ENCODE results near the gene RPL7A.
"Not testable (repeated sequence)": the region's sequence is repeated elsewhere in the genome, so short reads cannot be mapped to it uniquely, and the experiment has no call there.

The RPL7A gene

DNA sequence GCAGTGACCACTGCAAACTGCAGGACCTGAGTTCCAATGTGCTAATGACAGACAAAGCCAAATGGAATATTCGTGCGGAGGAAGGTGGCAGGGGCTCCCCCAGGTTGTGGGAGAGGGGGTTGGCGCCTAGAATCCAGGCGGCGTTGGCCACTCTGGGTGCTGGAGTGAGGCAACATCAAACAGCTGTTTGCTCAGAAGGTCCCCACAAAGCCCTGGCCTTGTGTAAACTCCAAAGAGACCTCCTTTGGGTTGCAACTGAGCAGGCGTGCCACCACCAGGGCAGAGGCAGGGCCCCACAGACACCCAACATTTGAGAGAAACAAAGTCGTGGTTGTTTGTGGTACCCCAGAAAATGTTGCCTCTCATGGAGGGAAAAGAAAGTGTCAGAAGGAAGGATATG, 42.7 kb downstream of the RPL7A start:
- no peak for DNase-seq

DNA sequence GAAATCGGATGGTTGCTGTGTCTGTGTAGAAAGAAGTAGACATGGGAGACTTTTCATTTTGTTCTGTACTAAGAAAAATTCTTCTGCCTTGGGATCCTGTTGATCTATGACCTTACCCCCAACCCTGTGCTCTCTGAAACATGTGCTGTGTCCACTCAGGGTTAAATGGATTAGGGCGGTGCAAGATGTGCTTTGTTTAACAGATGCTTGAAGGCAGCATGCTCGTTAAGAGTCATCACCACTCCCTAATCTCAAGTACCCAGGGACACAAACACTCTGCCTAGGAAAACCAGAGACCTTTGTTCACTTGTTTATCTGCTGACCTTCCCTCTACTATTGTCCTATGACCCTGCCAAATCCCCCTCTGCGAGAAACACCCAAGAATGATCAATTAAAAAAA, 43.4 kb downstream of the RPL7A start:
- DNase-seq: not testable (repeated sequence)

DNA sequence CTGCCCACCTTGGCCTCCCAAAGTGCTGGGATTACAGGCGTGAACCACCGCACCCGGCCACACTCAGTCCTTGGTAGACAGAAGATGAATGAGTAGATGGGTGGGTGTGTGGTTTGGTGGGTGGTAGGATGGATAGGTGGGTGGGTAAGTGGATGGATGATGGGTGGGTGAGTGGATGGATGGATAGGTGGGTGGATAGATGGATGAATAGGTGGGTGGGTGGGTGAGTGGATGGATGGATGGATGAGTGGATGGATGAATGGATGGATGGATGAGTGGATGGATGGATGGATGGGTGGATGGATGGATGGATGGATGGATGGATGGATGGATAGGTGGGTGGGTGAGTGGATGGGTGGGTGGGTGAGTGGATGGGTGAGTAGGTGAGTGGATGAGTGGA, 44.3 kb downstream of the RPL7A start:
- not testable (repeated sequence) for DNase-seq

DNA sequence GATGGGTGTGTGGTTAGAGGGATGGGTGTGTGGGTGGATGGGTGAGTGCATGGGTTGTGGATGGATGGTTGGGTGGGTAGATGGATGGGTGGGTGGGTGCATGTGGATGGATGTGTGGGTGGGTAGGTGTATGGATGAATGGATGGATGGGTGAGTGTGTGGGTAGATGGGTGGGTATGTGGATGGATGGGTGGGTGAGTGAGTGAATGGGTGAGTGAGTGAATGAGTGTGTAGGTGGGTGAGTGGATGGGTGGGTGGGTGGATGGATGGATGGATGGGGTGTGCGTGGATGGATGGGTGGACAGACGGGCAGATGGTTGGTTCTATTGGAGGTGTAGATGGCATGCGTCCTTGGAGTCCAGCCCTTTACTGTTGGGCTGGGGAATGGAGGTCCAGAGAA, 45.4 kb downstream of the RPL7A start:
- no peak for DNase-seq

DNA sequence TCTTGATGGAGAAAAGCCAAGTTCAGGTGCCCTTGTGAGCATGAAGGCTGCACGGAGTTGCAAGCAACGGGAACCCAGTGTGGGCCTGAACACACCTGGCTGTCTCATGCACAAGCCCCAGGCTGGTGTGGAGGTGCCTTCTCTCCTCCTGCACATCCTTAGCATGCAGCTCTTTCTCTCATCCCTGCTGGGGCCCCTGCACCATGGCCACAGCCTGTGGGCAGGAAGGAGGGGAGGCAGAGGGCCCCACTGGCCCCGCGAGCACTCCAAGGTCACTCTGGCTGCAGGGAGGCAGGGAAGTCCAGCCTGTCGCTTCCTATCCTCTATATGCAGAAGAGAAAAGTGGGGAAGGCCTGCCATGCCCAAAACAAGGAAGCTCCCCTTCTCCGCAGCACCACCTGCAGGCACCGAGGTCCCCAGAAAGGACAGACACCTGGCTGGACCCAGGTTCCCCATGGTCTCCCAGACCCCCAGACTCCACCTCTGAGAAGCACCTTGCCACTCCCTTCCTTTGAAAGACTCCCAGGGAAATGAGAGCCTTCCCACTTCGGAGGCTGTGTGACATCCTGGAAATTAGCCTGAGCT, 46.8 kb downstream of the RPL7A start:
- DNase-seq: no peak

DNA sequence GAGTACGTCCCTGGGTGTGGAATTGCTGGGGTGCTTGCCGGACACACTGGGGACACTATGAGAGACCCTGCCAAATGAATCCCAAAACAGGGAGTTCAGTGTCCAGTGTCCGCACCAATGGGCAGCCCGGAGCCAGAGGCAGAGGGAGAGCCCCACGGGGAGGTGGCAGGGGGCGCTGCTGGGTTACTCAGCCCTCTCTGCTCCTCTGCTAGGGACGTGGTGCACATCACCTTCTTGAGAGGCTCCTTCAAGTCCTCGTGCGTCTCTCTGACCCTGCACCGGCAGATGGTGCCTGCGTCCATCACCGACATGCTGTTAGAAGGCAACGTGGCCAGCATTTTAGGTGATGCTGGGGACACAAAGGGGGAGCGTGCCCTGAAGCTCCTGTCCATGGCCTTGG, 48.9 kb downstream of the RPL7A start:
- no peak for DNase-seq

DNA sequence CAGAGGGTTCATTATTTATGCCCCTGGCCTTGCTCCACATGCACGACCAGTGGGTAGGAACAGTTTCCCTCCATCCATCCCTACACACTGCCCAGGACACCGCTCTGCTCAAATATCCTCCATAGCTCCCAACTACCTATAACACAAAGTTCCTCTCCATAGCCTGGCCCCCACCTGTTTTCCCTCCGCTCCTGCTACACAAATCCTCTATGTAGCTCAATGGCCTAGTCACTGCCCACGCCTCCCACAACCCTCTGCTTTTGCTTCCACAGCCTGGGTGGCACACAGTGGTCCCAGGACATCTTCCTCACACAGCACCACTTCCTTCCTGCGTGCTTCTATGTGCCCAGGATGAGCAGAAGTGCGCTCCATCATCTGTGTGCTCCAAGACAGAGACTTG, 49.4 kb downstream of the RPL7A start:
- no peak for DNase-seq

DNA sequence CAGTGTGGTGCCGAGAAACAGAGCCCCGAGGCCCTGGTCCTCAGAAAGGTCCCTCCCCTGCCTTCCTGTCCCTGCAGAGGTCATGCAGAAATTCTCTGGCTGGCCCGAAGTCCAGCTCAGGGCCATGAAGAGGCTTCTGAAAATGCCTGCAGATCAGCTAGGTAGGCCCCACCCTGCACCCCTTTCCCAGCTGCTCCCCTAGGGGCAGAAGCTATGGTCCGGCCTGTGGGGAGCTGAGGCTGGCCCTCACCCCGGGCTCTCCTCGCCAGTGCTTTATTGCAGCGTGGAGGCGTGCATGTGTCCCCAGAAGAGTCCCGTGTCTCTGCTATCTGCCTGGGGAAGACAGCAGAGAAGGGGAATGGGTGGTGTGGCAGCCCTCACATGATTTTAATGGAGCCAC, 49.9 kb downstream of the RPL7A start:
- no peak for DNase-seq

DNA sequence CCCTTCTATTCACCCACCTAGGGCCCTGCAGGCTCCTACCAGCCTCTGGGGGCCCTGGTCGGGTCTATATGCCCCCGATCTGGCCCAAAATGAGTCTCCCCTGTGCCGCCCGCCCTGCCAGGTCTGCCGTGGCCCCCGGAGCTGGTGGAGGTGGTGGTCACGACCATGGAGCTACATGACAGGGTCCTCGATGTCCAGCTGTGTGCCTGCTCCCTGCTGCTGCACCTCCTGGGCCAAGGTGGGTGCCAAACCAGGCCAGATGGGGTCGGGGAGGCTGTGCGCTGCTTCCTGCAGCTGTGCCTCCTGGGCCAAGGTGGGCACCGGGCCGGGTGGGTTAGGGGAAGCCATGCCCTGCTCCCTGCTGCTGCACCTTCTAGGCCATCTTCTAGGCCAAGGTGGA, 52.3 kb downstream of the RPL7A start:
- DNase-seq: no peak

Measured in inflammatory macrophage (primary cell).